Esophagus squamous epithelium (tissue), 4 donors: ENCODE measurements around the gene ADI1.

Source experiments
- POLR2A ChIP-seq, 4 donors: fragments of 450-650 bp; IDR thresholded peaks; one replicate each; pipeline ENCODE4 v1.6.1; 2017; ENCODE audit warnings: antibody characterized with exemption in 4 of 4, mild to moderate bottlenecking in 4 of 4, moderate library complexity in 3 of 4
- TF ChIP-seq, protein P1 (sequence below), 6 experiments: fragments of 450-650 bp in 4 of 6; fragments of 200-600 bp in 2 of 6; sonication (generic) in 2 of 6; IDR thresholded peaks; one replicate each; pipeline ENCODE4 v1.5.1; 2016 to 2019; ENCODE audit warnings: antibody characterized with exemption in 6 of 6, mild to moderate bottlenecking in 4 of 6, moderate library complexity in 4 of 6

DNA sequence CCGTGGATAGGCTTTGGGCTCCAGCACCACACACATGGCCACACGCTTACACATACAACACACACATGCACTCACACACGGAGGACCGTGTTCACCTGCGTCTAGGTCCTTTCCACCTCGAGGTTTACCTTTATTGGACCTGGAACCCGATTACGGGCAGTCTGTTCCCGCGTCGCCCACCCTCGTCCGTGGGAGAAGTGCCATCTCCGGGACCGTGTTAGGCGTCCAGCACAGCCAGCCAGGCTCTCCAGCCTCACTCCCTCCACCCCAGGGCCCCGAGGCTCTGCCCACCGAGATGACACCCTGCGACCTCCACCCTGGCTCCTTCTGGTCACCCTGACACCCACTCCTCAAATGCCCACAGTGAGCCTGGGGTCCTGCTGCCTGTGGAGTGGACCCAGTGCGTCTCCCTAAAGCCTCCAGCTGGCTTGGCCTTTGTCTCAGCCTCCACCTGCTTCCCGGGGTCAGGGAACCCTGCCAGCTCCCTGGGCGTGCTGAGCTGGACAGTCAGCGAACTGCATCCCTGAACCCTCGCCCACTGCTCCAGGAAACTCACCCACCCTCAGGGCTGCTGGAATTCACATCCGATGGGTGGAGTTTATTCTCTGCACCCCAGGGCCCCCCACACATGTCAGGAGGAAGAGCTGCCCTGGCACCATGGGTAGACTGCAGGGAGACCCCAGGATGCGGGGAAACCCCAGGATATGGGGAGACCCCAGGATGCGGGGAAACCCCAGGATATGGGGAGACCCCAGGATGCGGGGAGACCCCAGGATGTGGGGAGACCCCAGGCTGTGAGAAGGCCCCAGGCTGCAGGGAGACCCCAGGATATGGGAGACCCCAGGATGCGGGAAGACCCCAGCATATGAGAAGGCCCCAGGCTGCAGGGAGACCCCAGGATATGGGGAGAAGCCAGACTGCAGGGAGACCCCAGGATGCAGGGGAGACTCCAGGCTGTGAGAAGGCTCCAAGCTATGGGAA is 33.0 kb downstream of the ADI1 start:
- TF ChIP-seq, protein P1, sequence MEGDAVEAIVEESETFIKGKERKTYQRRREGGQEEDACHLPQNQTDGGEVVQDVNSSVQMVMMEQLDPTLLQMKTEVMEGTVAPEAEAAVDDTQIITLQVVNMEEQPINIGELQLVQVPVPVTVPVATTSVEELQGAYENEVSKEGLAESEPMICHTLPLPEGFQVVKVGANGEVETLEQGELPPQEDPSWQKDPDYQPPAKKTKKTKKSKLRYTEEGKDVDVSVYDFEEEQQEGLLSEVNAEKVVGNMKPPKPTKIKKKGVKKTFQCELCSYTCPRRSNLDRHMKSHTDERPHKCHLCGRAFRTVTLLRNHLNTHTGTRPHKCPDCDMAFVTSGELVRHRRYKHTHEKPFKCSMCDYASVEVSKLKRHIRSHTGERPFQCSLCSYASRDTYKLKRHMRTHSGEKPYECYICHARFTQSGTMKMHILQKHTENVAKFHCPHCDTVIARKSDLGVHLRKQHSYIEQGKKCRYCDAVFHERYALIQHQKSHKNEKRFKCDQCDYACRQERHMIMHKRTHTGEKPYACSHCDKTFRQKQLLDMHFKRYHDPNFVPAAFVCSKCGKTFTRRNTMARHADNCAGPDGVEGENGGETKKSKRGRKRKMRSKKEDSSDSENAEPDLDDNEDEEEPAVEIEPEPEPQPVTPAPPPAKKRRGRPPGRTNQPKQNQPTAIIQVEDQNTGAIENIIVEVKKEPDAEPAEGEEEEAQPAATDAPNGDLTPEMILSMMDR (IDR thresholded peaks at IDR 0.05) = no peak
- no peak for TF ChIP-seq POLR2A (IDR thresholded peaks at IDR 0.05)
